Effector CD8-positive, alpha-beta T cell (primary cell): ENCODE data around the gene IQCM.

Experiments
- DNase-seq: peaks from one replicate; lab custom pipeline; 2025; lab: John Stamatoyannopoulos, UW

Gene IQCM

DNA sequence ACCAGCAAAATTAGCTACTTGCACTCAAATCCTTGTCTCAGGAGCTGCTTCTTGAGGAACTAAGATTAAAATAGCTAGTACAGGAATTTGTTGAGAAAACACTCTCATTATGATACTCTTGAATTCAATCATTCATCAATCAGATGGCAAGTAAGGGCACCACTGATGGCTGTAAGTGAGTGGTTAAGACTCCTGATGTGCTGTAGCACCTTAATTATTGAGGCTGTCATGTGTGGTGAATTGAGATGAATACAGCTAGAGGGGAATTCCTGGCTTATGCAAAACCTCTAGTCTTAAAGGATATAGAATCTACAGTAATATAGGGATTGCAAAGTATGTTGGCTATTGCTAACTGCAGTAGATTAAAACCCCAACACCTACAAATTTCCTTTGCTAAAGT, 509.1 kb downstream of the IQCM start:
- DNase-seq = no peak
